Stimulated activated CD8-positive, alpha-beta memory T cell treated with anti-CD3 and anti-CD28 coated beads, Interleukin-7, amount 100 ng/mL, for 48 hours (primary cell): Measurements from ENCODE around the gene TRPM3.

Experiments
- DNase-seq, 2 donors: peaks; one replicate each; pipeline ENCODE4 v3.0.0-alpha.2; 2020; ENCODE audit warnings: low read depth in 1 of 2; ENCODE audit errors: extremely low read depth in 1 of 2

Gene TRPM3

GRCh38 chr9:70566751-70567150 is 554.7 kb downstream of the TRPM3 start:
- no peak for DNase-seq

GRCh38 chr9:70566066-70566465 is 555.4 kb downstream of the TRPM3 start:
- peak in 1 of 2 donors; percentile 2 for DNase-seq

DNA sequence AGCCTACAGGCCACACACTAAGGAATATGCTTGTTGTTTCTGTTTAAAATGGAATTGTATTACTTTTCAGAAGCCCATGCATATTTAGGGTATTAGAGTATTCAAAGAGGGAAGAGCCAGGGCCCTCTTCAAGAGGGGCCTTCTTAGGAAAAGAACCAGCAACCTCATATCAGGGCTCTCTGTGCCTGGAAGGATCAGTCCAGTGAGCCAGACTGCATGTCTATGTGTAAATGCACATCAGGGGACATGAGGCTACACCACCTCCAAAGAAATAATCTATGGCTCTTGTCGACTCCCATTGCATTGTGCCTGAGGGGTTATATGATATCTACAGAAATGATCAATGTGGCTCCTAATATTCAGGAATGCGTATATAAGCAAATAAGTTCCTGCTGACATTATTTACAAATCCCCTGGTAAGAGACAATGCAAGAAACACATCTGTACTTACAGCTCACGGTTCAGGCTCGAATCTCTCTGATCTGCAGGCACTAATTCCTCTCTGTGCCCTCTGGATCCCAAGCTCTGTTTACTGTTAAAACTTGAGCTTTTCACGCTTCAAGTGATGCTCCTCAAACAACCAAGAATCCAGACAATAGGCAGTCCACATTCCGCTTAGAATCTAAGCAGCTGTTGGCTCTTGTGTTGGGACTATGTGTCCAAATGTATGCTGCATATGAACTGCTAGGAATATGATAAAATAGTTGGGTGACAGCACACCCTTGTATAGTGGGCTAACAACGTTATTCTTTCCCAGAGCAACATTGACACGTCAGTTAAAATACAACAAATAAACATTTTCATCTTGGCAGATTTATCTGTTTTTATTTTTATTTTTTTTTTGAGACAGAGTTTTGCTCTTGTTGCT is 556.7 kb downstream of the TRPM3 start:
- no peak for DNase-seq

GRCh38 chr9:70563431-70564204 is 557.8 kb downstream of the TRPM3 start:
- DNase-seq: peak; percentile 9 to 43

DNA sequence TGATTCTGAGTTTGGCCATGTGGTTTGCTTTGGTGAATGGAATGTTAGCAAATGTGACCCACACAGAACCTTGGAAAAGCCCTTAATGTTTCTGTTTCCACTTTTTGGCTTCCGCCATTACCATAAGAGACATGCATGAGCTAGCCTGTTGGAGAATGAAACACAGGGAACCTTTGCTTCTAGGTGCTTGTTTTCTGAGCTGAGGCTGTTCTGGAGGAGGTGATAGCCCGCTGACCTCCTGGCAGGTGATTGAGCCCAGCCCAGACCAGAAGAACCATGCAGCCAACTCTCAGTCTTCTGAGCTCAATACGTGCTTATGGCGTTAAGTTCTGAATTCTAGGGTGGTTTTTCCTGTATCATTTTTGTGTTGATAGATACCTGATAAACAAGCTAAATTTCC is 558.4 kb downstream of the TRPM3 start:
- DNase-seq: no peak

DNA sequence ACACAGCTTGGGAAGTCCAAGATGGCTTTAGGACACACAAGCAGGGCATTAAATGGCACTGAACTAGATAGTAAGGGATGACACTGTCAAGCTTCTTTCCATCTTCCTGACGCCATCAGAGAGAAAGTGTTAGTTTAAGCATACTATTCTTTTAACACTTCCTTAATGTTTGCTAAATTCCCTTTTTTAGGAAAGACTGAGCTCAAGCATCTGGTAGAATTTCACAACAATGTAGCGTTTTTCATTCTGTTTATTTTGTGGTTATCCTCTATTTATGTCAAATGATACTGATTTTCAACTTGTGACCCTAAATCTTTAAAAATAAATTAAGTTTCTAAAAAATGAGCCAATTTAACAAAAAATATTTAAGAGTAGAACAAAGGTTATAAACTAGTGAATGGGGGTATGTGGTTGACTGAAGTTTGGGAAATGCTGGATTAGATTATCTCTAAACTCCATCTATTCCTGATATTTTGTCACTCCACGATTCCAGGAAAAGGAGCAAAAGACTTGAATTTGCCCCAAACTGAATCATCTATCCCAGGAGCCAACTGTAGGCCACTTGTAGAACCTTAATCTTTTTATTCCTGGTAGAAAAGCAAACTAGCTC is 559.5 kb downstream of the TRPM3 start:
- DNase-seq: no peak

DNA sequence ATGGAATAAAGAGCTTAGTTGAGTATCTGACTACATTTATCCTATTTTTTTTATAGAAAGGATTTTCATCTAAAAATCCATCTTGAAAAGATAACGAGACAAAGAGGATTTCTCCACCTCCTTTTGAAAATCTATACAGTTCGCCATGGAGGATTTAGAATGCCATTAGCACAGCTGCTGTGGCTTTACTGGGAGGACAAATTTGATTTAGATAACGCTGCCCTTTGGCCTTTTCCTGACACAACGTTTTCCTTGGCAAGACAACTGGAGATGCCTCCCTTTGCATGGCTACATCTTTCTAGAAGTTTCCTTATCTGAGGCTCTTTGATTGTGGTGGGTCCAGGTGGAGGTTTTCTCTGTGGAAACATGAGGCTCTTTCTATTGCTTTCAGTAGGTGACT is 560.3 kb downstream of the TRPM3 start:
- DNase-seq: no peak

GRCh38 chr9:70559102-70559501 is 562.3 kb downstream of the TRPM3 start:
- DNase-seq: no peak

GRCh38 chr9:70557661-70558369 is 563.6 kb downstream of the TRPM3 start:
- no peak for DNase-seq

DNA sequence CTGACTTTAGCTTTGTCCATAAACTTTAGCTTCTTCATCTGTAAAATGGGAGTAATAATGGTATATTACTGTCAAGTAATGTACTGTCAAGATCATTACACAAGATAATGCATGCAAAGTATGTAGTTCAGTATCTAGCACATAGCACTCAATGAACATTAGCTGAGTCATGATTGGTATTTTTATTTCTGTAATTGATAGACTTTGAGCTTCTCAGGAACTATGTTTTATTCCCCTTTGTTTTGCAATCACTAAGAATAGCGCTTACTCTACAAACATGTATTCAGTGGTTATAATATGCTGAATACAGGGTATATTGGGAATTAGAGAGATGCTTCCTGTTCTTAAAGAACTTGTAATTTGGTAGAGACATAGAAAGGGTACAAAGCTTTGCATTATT is 564.6 kb downstream of the TRPM3 start:
- DNase-seq: no peak

DNA sequence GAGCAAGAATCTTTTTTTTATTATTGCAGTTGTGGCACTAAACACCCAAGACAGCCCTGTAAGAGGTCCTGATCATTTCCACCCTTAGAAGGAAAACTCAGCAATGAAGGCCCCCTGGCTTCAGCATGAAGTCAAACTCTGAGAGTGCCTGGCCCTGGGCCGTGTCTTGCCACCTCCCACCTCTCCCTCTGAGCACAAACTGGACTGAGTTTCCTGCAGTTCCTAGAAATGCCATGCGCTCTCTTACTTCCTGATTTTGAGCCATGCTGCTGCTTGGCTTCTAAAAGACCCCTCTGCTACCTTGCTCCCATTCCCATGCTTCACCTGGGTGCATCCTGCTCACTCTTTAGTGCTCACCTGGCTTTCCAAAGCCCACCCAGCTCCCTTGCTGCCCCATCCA is 566.5 kb downstream of the TRPM3 start:
- DNase-seq: no peak

DNA sequence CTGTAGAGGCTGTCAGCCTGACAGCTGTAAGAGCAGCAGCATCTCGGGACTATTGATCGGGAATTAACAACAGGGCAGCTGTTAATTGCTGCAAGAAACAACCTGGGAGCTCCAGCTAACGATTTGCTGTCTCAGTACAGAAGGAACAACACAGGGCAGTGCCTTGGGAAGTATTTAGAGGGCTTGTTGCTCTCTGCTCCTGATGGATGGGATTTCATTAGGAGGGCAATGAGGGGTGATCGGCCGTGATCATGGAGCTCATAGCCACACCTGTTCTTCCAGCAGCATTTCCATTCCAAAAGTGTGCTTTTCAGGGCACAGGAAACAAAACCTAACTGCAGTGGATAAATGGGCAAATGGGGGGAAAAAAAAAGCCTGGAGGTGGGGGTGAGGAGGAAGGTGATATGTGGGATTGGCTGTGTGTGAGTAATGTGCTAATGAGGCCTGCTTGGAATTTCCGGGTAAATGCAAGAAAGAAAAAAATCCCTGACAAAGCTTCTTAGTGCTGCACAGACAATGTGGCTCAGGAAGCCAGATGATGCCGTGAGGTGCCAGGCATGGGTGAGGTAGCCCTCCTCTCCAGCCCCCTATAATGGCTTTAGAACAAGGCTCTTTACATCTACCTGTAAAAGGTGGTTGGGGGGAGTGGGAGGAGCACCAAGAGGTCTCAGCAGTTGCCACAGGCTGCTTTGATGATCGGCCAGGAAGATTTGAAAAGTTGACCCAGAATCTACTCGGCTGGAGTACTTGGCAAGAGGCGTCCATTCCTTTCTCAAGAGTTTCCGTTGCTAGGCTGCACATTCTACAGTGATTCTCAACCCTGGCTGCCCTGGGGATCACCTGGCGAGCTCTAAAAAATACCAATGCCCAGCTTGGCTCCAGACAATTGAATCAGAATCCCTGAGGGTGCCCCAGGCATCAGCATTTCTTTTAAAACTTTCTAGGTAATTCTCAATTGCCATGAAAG is 567.4 kb downstream of the TRPM3 start:
- no peak for DNase-seq

DNA sequence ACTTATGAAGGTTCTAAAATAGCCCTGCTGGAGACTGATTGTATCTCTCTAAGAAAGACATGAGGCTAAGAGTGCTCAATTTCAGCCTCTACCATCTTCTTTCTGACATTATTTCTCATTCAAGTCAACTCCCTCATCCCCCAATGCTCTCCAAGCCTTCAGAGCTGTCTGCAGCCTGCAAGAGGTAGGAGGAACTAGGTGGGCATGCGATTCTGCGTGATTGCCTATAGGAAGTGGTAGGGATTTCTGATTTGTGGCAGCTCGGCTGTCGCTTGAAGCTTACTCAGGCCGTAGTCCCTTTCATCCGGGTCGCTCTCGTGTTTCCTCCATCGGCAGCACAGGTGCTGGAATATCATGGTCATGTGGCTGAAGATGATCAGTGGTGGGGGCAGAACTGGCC is 568.9 kb downstream of the TRPM3 start:
- no peak for DNase-seq

- no peak for DNase-seq
Measured at GRCh38 chr9:70551801-70552200, 569.6 kb downstream of the TRPM3 start.

DNA sequence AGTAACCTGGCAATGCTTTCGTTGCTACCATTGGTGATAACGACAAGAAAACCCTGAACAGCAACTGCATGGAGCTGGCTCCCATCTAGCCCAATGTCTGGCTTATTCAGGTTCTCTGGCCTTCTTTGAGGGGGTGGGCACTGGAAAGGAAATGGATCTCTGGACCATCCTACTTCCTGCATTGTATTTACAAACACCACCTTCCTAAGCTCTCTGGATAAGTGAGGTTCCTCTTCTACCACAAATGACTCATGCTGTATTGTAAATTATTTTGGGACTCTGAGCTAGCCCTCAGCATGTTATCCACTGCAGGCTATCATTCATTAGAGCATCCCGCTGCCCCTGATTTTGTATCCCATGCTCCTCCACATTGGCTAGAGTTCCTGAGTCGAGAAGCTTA is 570.0 kb downstream of the TRPM3 start:
- no peak for DNase-seq

GRCh38 chr9:70549926-70550325 is 571.5 kb downstream of the TRPM3 start:
- no peak for DNase-seq

DNA sequence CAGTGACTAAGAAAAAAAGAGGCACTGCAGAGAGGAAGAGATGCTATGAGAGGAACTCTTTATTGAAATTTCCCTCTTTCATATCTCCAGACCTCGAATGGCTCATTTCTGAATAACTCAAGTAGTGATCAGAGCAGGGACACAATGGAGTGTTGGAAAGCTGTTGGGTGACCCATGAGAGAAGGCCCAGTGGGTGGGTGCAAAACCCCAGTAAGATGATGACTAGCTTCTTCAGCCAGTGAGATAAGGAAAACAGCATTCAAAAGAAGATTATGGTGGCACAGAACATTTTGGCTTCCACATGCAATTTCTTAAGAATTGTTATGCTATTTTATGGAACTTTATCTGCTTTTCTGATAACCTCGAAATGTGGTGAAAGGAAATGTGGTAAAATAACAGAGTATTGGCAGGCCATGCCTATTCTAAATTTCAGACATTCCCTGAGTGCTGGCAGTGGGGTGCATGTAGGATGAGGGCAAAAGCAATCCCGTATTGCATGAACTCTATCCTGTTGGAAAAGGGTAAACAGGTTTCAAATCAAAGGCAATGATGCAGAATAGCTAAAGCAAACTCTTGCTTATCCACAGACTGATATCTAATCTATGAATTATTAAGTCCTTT is 579.0 kb downstream of the TRPM3 start:
- no peak for DNase-seq

- no peak for DNase-seq
Measured at GRCh38 chr9:70540016-70540415, 581.4 kb downstream of the TRPM3 start.

DNA sequence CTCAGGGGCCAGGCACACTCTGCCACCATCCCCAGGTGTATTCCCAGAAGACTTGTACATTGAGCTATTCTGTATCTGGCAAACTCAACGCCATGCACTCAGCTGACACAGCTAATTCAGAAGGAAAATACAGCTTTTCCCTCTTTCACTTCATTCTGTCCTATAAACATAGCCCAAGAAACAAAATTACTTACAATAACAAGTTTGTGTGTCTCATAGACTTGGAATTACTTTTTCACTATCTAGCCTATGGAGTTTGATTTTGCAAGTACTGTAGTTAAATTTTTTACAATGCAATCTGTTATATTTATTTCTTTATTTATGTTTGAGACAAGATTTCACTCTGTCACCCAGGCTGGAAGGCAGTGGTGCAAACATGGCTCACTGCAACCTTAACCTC is 581.9 kb downstream of the TRPM3 start:
- DNase-seq: no peak

DNA sequence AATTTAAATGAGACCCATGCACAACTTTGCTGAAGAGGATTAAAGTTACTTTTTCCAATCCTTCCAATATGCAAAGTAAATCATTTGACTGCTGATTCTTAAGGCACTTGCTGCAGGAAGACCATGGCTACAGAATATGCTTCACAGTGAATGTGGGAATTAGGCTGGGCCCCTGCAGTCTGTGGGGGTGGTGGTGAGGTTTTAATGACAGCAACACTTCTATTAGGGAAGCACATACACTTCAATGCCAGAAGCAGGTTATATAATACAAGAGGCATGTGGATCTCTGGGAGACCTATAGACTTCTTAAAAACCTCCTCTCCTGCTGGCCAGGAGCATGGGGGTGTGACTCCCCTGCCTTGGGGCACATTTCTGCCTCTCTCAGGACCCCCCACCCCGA is 582.4 kb downstream of the TRPM3 start:
- DNase-seq: no peak
